HepG2 (cell line): Measurements from ENCODE around the gene PPP1R13L. TPM values are rescaled to one million over a fixed set of nuclear protein-coding genes. Genes with fewer than 3 reads are reported as not detected.

Experiments used
- BORCS8-MEF2B ChIP-seq: sonication (generic); formaldehyde crosslinking; IDR thresholded peaks from 2 replicates; pipeline ENCODE4 v1.8.0; 2022; ENCODE audit warnings: mild to moderate bottlenecking, missing genetic modification reagents
- ERF ChIP-seq: IDR thresholded peaks from 2 replicates; pipeline ENCODE4 v1.6.1; 2018; ENCODE audit warnings: missing biosample characterization, missing genetic modification reagents
- ETV6 ChIP-seq: sonication (generic); formaldehyde crosslinking; conservative IDR thresholded peaks from 2 replicates; pipeline ENCODE4 v1.4.0; 2020; ENCODE audit warnings: missing genetic modification reagents
- HNF4G ChIP-seq, 2 experiments: sonication (generic) in 1 of 2; formaldehyde crosslinking in 1 of 2; IDR thresholded peaks; 2 replicates each; pipeline versions ENCODE4 v1.4.0 to v1.6.1; 2011 to 2020; ENCODE audit warnings: borderline replicate concordance in 2 of 2, low read depth in 2 of 2, mild to moderate bottlenecking in 2 of 2, low read length in 1 of 2, missing genetic modification reagents in 1 of 2, moderate library complexity in 1 of 2
- ISL2 ChIP-seq: sonication (generic); formaldehyde crosslinking; IDR thresholded peaks from 2 replicates; pipeline ENCODE4 v1.5.0; 2020; ENCODE audit warnings: missing genetic modification reagents
- JUNB ChIP-seq: sonication (generic); formaldehyde crosslinking; IDR thresholded peaks from 2 replicates; pipeline ENCODE4 v1.8.0; 2022; ENCODE audit warnings: missing genetic modification reagents, mild to moderate bottlenecking, borderline replicate concordance
- KDM1A ChIP-seq: IDR thresholded peaks from 2 replicates; pipeline ENCODE4 v1.6.1; 2016; ENCODE audit warnings: missing compliant biosample characterization
- MATR3 ChIP-seq: sonication (generic); formaldehyde crosslinking; IDR thresholded peaks from 2 replicates; pipeline ENCODE4 v1.4.0; 2020; ENCODE audit warnings: missing genetic modification reagents
- MEIS1 ChIP-seq: sonication (generic); formaldehyde crosslinking; IDR thresholded peaks from 2 replicates; pipeline ENCODE4 v1.9.0; 2021; ENCODE audit warnings: mild to moderate bottlenecking, missing genetic modification reagents, moderate library complexity, borderline replicate concordance
- MYC ChIP-seq: sonication (generic); formaldehyde crosslinking; IDR thresholded peaks from 2 replicates; pipeline ENCODE4 v1.9.0; 2021; ENCODE audit warnings: missing genetic modification reagents, borderline replicate concordance
- NFKBIZ ChIP-seq: IDR thresholded peaks from 2 replicates; pipeline ENCODE4 v1.6.1; 2018; ENCODE audit warnings: missing genetic modification reagents, missing compliant biosample characterization
- ZBTB44 ChIP-seq: sonication (generic); formaldehyde crosslinking; IDR thresholded peaks from 2 replicates; pipeline ENCODE4 v1.4.0; 2020; ENCODE audit warnings: missing genetic modification reagents
- ZBTB49 ChIP-seq: sonication (generic); formaldehyde crosslinking; IDR thresholded peaks from 2 replicates; pipeline ENCODE4 v1.4.0; 2020; ENCODE audit warnings: missing genetic modification reagents, borderline replicate concordance
- ZMAT3 ChIP-seq: sonication (generic); formaldehyde crosslinking; conservative IDR thresholded peaks from 2 replicates; pipeline ENCODE4 v1.7.0; 2021; ENCODE audit warnings: missing genetic modification reagents
- ZNF280D ChIP-seq: sonication (generic); formaldehyde crosslinking; IDR thresholded peaks from 2 replicates; pipeline ENCODE4 v1.5.1; 2020; ENCODE audit warnings: mild to moderate bottlenecking, missing genetic modification reagents
- ZNF660 ChIP-seq: sonication (generic); formaldehyde crosslinking; IDR thresholded peaks from 2 replicates; pipeline ENCODE4 v1.5.1; 2020; ENCODE audit warnings: mild to moderate bottlenecking, low read depth, missing genetic modification reagents, borderline replicate concordance
- ZNF746 ChIP-seq: sonication (generic); formaldehyde crosslinking; IDR thresholded peaks from 2 replicates; pipeline ENCODE4 v1.8.0; 2022; ENCODE audit warnings: mild to moderate bottlenecking, missing genetic modification reagents
- ZNF749 ChIP-seq: sonication (generic); formaldehyde crosslinking; IDR thresholded peaks from 2 replicates; pipeline ENCODE4 v1.8.0; 2022; ENCODE audit warnings: mild to moderate bottlenecking, missing genetic modification reagents, moderate library complexity, borderline replicate concordance
- ZNF770 ChIP-seq: sonication (generic); formaldehyde crosslinking; IDR thresholded peaks from 2 replicates; pipeline ENCODE4 v1.5.0; 2020; ENCODE audit warnings: mild to moderate bottlenecking, missing genetic modification reagents
- ZZZ3 ChIP-seq: sonication (generic); formaldehyde crosslinking; IDR thresholded peaks from 2 replicates; pipeline ENCODE4 v1.4.0; 2020; ENCODE audit warnings: missing genetic modification reagents, mild to moderate bottlenecking, borderline replicate concordance
- polyA plus RNA-seq, 8 experiments: library from polyadenylated mRNA; depleted of rRNA in 3 of 8; stranded (reverse) in 7 of 8; unstranded in 1 of 8; fragments of >200 nt; fragmentation: Illumina TruSeq in 4 of 8; extraction: Trizol in 4 of 8; gene quantifications; 2 replicates each; pipeline versions ENCODE4 v1.2.1 to v1.2.3, GENCODE V29; 2011 to 2016; ENCODE audit warnings: low read depth in 4 of 8, missing spikeins in 1 of 8, mixed read lengths in 1 of 8; ENCODE audit not compliant: insufficient read depth in 1 of 8
- total RNA-seq, 5 experiments: library from RNA; depleted of rRNA; stranded (reverse); fragments of >200 nt; fragmentation: Illumina TruSeq; extraction: Trizol; gene quantifications; 2 replicates each; pipeline ENCODE4 v1.2.3, GENCODE V29; 2016; ENCODE audit warnings: low read depth in 1 of 5

Gene PPP1R13L
- total and polyA plus RNA-seq, 2 of the 13 experiments (the other 11 are each of a cell fraction or from before 2014, with no cell fraction given): 1.3 to 6.6 TPM

GRCh38 chr19:45423589-45424190 is 18.8 kb upstream of the PPP1R13L start, which contains the start of gene ERCC1 (continued):
- TF ChIP-seq MEIS1 (CRISPR knock-in tag) (no peak; the same call in 1 of the 2 replicates), NFKBIZ (CRISPR knock-in tag) (peak; percentile 55; the same call in 1 of the 2 replicates), ZNF660 (no peak; the same call in 1 of the 2 replicates), ISL2 (CRISPR knock-in tag) (peak; percentile 37), ZNF749 (CRISPR knock-in tag) (no peak; the same call in 1 of the 2 replicates), ZBTB44 (CRISPR knock-in tag) (0 out of 2 replicates have a peak, but pooled peaks have one; percentile 14), ZNF746 (CRISPR knock-in tag) (peak; percentile 72), MYC (CRISPR knock-in tag) (peak; percentile 93), KDM1A (CRISPR knock-in tag) (0 out of 2 replicates have a peak, but pooled peaks have one; percentile 21), ZZZ3 (CRISPR knock-in tag) (peak; percentile 75; the same call in 1 of the 2 replicates), ETV6 (0 out of 2 replicates have a peak, but pooled peaks have one; percentile 54), MATR3 (CRISPR knock-in tag) (no peak), ZMAT3 (CRISPR knock-in tag) (peak; percentile 79), HNF4G (IDR thresholded peaks at IDR 0.05; ENCODE audit: borderline replicate concordance, low read depth, low read length) (no peak), HNF4G (CRISPR knock-in tag; IDR thresholded peaks at IDR 0.05; ENCODE audit: borderline replicate concordance, low read depth) (peak; percentile 56; the same call in 1 of the 2 replicates), BORCS8-MEF2B (CRISPR knock-in tag) (peak; percentile 90), JUNB (no peak), ZNF280D (CRISPR knock-in tag) (peak; percentile 80), ZBTB49 (CRISPR knock-in tag) (peak; percentile 94), ZNF770 (peak; percentile 74; the same call in 1 of the 2 replicates), ERF (CRISPR knock-in tag) (peak; percentile 68)
